Heart right ventricle (tissue), 16 donors: ENCODE measurements around the gene SLC6A6. TPM values are rescaled to one million over a fixed set of nuclear protein-coding genes. Genes with fewer than 3 reads are reported as not detected.

ENCODE experiments used
- ATAC-seq, 8 donors: fragments of 200-7000 bp; cut with Tn5 transposase; one replicate each; pipeline ENCODE4 v1.9.1; 2020; ENCODE audit warnings: mild to moderate bottlenecking in 8 of 8, moderate library complexity in 8 of 8, moderate number of reproducible peaks in 1 of 8
- DNase-seq, 2 donors: peaks; one replicate each; pipeline ENCODE4 v3.0.0-alpha.2; 2020
- H3K27ac ChIP-seq, 10 donors: fragments of 200-600 bp; sonication (generic) in 2 of 10; one replicate each; pipeline versions ENCODE4 v1.5.0 to v1.8.0; 2020 to 2022; ENCODE audit warnings: mild to moderate bottlenecking in 3 of 10
- H3K27me3 ChIP-seq, 7 donors: fragments of 200-600 bp; one replicate each; pipeline ENCODE4 v1.8.0; 2021 to 2022; ENCODE audit warnings: mild to moderate bottlenecking in 2 of 7
- H3K36me3 ChIP-seq, 9 donors: fragments of 200-600 bp; sonication (generic) in 1 of 9; one replicate each; pipeline versions ENCODE4 v1.5.0 to v1.8.0; 2020 to 2022; ENCODE audit warnings: mild to moderate bottlenecking in 2 of 9
- H3K4me1 ChIP-seq, 9 donors: fragments of 200-600 bp; sonication (generic) in 1 of 9; one replicate each; pipeline versions ENCODE4 v1.5.0 to v1.8.0; 2020 to 2022; ENCODE audit warnings: mild to moderate bottlenecking in 4 of 9
- H3K4me3 ChIP-seq, 10 donors: fragments of 200-600 bp; sonication (generic) in 2 of 10; one replicate each; pipeline versions ENCODE4 v1.5.0 to v1.8.0; 2020 to 2022; ENCODE audit warnings: mild to moderate bottlenecking in 7 of 10, moderate library complexity in 2 of 10
- H3K9me3 ChIP-seq, 11 donors: fragments of 200-600 bp in 10 of 11; sonication (generic) in 2 of 11; one replicate each; pipeline versions ENCODE4 v1.5.0 to v1.8.0; 2013 to 2022; ENCODE audit warnings: mild to moderate bottlenecking in 2 of 11, control low read depth in 1 of 11, moderate library complexity in 1 of 11
- WGBS, 2 donors: extraction: QIAGEN DNeasy Blood & Tissue Kit; methylation state at CpG; one replicate each; pipeline ENCODE4 v1.1.7; 2013; ENCODE audit warnings: inconsistent platforms in 1 of 2; 5-methylcytosine and 5-hydroxymethylcytosine counted together
- intact Hi-C, 10 donors: fragments of 100-400 bp; cut with DNase I; formaldehyde crosslinking; loops; one replicate each; pipeline versions ENCODE4 v1.11.1 to v1.14.2; 2022
- polyA plus RNA-seq, 2 donors: library from polyadenylated mRNA; stranded (reverse); fragments of 200-250 nt; gene quantifications; one replicate each; pipeline ENCODE4 v1.2.3, GENCODE V29; 2013
- total RNA-seq, 10 donors: library from RNA; stranded (reverse); fragmentation: NEBNext Ultra II Directional in 3 of 10; extraction: Animal tissue kit (Norgen Biotek cat#: 25700) in 3 of 10; gene quantifications; one replicate each; pipeline versions ENCODE4 v1.2.1 to v1.2.4, GENCODE V29; 2021 to 2023
- TF ChIP-seq, protein P1 (sequence below), 9 donors: fragments of 200-600 bp; sonication (generic) in 2 of 9; IDR thresholded peaks; one replicate each; pipeline versions ENCODE4 v1.5.0 to v1.8.0; 2021 to 2022; ENCODE audit warnings: antibody characterized with exemption in 9 of 9, mild to moderate bottlenecking in 5 of 9, moderate library complexity in 1 of 9
- donor health status: Arrhythmogenic right ventricular cardiomyopathy.
- donor health status: ischemic (EF 13 %, LVEDD 7.1; RV severe dilation, severe dysfunction).
- donor health status: healthy with polysubstance abuse.
- donor health status: DM: no; HTN: yes; CAD: no.
- donor health status: DM: no; HTN: no; CAD: no.
- donor health status: ischemic (EF 25% LVEDD 6.9; RV normal size, moderate dysfunction).
- donor health status: ischemic (EF 25% LVEDD 5.7; RV mildly dilated, moderate dysfunction).
- donor health status: healthy.
- donor health status: DM: yes; HTN: yes; CAD: no.
- donor health status: Ischemic cardiomyopathy.
- donor health status: ischemic (EF 35%, LVEDD 5.7; RV mildly dilated, moderate dysfunction).
- donor health status: nonischemic (EF 11% LVEDD 7.7; RV severe dilation, severe dysfunction).
- donor health status: DM: yes; HTN: yes; CAD: no.
- donor health status: PGD.
- donor health status: ischemic (EF 29% LVEDD 5.4; RV normal size, mild dysfunction).
- donor health status: nonischemic (EF 23%, LVEDD 6.1; RV moderate dilation, normal function).

SLC6A6 gene
- total and polyA plus RNA-seq, 12 donors, result 7.7 to 68.7 (median 44.0) TPM

- ATAC-seq, result no peak
- no peaks in the 10 kb centered on the region for H3K36me3 ChIP-seq
- intact Hi-C loops, result no loop called here
- TF ChIP-seq, protein P1, sequence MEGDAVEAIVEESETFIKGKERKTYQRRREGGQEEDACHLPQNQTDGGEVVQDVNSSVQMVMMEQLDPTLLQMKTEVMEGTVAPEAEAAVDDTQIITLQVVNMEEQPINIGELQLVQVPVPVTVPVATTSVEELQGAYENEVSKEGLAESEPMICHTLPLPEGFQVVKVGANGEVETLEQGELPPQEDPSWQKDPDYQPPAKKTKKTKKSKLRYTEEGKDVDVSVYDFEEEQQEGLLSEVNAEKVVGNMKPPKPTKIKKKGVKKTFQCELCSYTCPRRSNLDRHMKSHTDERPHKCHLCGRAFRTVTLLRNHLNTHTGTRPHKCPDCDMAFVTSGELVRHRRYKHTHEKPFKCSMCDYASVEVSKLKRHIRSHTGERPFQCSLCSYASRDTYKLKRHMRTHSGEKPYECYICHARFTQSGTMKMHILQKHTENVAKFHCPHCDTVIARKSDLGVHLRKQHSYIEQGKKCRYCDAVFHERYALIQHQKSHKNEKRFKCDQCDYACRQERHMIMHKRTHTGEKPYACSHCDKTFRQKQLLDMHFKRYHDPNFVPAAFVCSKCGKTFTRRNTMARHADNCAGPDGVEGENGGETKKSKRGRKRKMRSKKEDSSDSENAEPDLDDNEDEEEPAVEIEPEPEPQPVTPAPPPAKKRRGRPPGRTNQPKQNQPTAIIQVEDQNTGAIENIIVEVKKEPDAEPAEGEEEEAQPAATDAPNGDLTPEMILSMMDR (IDR thresholded peaks at IDR 0.05), result no peak
- no peak overlapping the region for H3K27ac ChIP-seq
- H3K9me3 ChIP-seq, result no peaks in the 10 kb centered on the region
- H3K4me3 ChIP-seq, result no peak overlapping the region
- peaks cover 0 to 52% (median 21%) of the 10 kb centered on the region in 7 donors for H3K27me3 ChIP-seq
- WGBS, 2 donors, result 90 to 96% methylated on average over 3 of the region's 3 CpGs
- H3K4me1 ChIP-seq, result peaks cover 0 to 11% (median 4%) of the 10 kb centered on the region in 9 donors
- DNase-seq, result no peak
These were observed 43.1 kb upstream of the SLC6A6 start for GRCh38 chr3:14359348-14359747.

- H3K27me3 ChIP-seq, result peaks cover 0 to 51% (median 21%) of the 10 kb centered on the region in 7 donors
- TF ChIP-seq, protein P1 (IDR thresholded peaks at IDR 0.05), result no peak
- H3K9me3 ChIP-seq, result no peaks in the 10 kb centered on the region
- 64 to 73% methylated on average over 14 of the region's 14 CpGs for WGBS, 2 donors
- ATAC-seq, result no peak
- H3K4me3 ChIP-seq, result no peak overlapping the region
- peaks cover 0 to 11% (median 4%) of the 10 kb centered on the region in 9 donors for H3K4me1 ChIP-seq
- no peak overlapping the region for H3K27ac ChIP-seq
- intact Hi-C loops, result loop anchor here in 1 of 10 donors (10.0 kb wide), 1 partner anchor 56 kb away; no protein-coding TSS in a partner anchor
- DNase-seq, result no peak
- H3K36me3 ChIP-seq, result no peaks in the 10 kb centered on the region
These were observed 42.1 kb upstream of the SLC6A6 start for GRCh38 chr3:14360123-14360881.

DNA sequence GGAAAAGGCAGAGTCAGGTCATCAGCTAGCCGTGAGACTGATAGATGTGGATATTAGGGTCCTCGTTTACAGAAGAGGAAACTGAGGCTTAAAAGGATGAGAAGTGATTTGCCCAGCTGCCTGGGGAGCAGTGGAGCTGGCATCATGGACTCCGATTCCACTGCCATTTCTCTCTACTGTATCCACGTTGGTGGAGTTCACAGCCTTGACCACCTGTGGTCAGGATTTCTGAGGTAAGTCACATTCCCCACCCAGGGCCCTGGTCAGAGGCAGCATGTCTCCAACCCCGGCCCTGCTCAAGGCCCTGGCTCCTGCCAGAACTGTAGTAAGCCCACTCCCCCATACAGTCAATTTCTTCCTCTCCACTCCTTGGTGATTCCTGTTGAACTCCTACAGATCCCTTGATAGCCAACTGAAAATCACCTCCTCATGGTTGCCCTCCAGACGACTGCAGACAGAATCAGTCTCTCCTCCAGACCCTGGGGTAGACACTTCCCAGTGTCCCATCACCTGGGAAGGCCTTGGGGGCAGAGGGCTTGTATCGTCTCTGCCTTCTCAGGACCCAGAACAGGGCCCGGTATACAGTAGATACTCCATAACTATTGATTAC lies 41.2 kb upstream of the SLC6A6 start:
- intact Hi-C loops, result loop anchor here in 1 of 10 donors (10.0 kb wide), 1 partner anchor 56 kb away; no protein-coding TSS in a partner anchor
- TF ChIP-seq, protein P1 (IDR thresholded peaks at IDR 0.05), result no peak
- Histone ChIP-seq H3K4me3 (no peak overlapping the region), H3K4me1 (peaks cover 0 to 11% (median 4%) of the 10 kb centered on the region in 9 donors), H3K36me3 (no peaks in the 10 kb centered on the region), H3K27me3 (peaks cover 0 to 46% (median 21%) of the 10 kb centered on the region in 7 donors), H3K9me3 (no peaks in the 10 kb centered on the region), H3K27ac (no peak overlapping the region)
- 87 to 89% methylated on average over 8 of the region's 8 CpGs for WGBS, 2 donors
- no peak for ATAC-seq
- DNase-seq, result no peak

- no peak overlapping the region for H3K27ac ChIP-seq
- DNase-seq (no peak), ATAC-seq (no peak)
- H3K4me3 ChIP-seq, result no peak overlapping the region
- H3K27me3 ChIP-seq, result peaks cover 0 to 55% (median 28%) of the 10 kb centered on the region in 7 donors
- H3K9me3 ChIP-seq, result no peaks in the 10 kb centered on the region
- TF ChIP-seq, protein P1 (IDR thresholded peaks at IDR 0.05), result no peak
- peaks cover 0 to 11% (median 4%) of the 10 kb centered on the region in 9 donors for H3K4me1 ChIP-seq
- 87 to 92% methylated on average over 3 of the region's 3 CpGs for WGBS, 2 donors
- H3K36me3 ChIP-seq, result no peaks in the 10 kb centered on the region
- intact Hi-C loops, result loop anchor here in 1 of 10 donors (10.0 kb wide), 1 partner anchor 58 kb away; no protein-coding TSS in a partner anchor
These were observed 39.5 kb upstream of the SLC6A6 start for GRCh38 chr3:14362890-14363289.
